Islet of Langerhans (tissue), 1 donor: Measurements from ENCODE around the gene ZNF83.
"Not testable (repeated sequence)": the region's sequence is repeated elsewhere in the genome, so short reads cannot be mapped to it uniquely, and the experiment has no call there.

ENCODE experiments used
- FAIRE-seq: peaks from one replicate; lab custom pipeline; 2011; peaks lifted over from hg19 to GRCh38; lab: Jason Lieb, UNC

The ZNF83 gene

GRCh38 chr19:52639996-52640395, 1.8 kb upstream of the ZNF83 start:
- FAIRE-seq = no peak

- FAIRE-seq = no peak
Measured at GRCh38 chr19:52638601-52639000, 446 bp upstream of the ZNF83 start.

- FAIRE-seq = no peak
Measured at GRCh38 chr19:52635786-52636570, 2.2 kb downstream of the ZNF83 start.

GRCh38 chr19:52627441-52627840, 10.7 kb downstream of the ZNF83 start:
- FAIRE-seq = not testable (repeated sequence)

- FAIRE-seq = no peak
Measured at GRCh38 chr19:52626915-52627314, 11.2 kb downstream of the ZNF83 start.

- no peak for FAIRE-seq
Measured at GRCh38 chr19:52622261-52622660, 15.9 kb downstream of the ZNF83 start.

GRCh38 chr19:52621376-52621775, 16.8 kb downstream of the ZNF83 start:
- no peak for FAIRE-seq

- no peak for FAIRE-seq
Measured at GRCh38 chr19:52613299-52613906, 24.8 kb downstream of the ZNF83 start.

GRCh38 chr19:52603558-52604207, 34.5 kb downstream of the ZNF83 start:
- FAIRE-seq = no peak

GRCh38 chr19:52602941-52603340, 35.2 kb downstream of the ZNF83 start:
- FAIRE-seq = no peak

- FAIRE-seq = not testable (repeated sequence)
Measured at GRCh38 chr19:52601974-52602366, 36.2 kb downstream of the ZNF83 start.

GRCh38 chr19:52601025-52601973, 36.9 kb downstream of the ZNF83 start:
- no peak for FAIRE-seq

- FAIRE-seq = no peak
Measured at GRCh38 chr19:52600639-52601024, 37.5 kb downstream of the ZNF83 start.

GRCh38 chr19:52599241-52599640, 38.9 kb downstream of the ZNF83 start:
- FAIRE-seq = no peak

GRCh38 chr19:52593441-52593840, 44.7 kb downstream of the ZNF83 start:
- FAIRE-seq = not testable (repeated sequence)

- FAIRE-seq = no peak
Measured at GRCh38 chr19:52592301-52592700, 45.9 kb downstream of the ZNF83 start.

- no peak for FAIRE-seq
Measured at GRCh38 chr19:52590728-52591127, 47.4 kb downstream of the ZNF83 start.

- no peak for FAIRE-seq
Measured at GRCh38 chr19:52585604-52586003, 52.6 kb downstream of the ZNF83 start.

- FAIRE-seq = no peak
Measured at GRCh38 chr19:52584736-52585440, 53.3 kb downstream of the ZNF83 start.

- FAIRE-seq = no peak
Measured at GRCh38 chr19:52570000-52570861, 67.9 kb downstream of the ZNF83 start, which contains the start of gene ZNF701. Gene ZNF701, plus strand, starts transcription at chr19:52570287. Its CDS starts 3,861 bp downstream, at chr19:52574148.

GRCh38 chr19:52569638-52569999, 68.5 kb downstream of the ZNF83 start:
- not testable (repeated sequence) for FAIRE-seq
